CD1c-positive myeloid dendritic cell (primary cell): ENCODE data around the gene CDCA8.
"Not testable (repeated sequence)": the region's sequence is repeated elsewhere in the genome, so short reads cannot be mapped to it uniquely, and the experiment has no call there.

ENCODE experiments used
- DNase-seq: peaks from one replicate; pipeline ENCODE4 v3.0.0-alpha.2; 2016; ENCODE audit errors: extremely low spot score

Gene CDCA8

DNA sequence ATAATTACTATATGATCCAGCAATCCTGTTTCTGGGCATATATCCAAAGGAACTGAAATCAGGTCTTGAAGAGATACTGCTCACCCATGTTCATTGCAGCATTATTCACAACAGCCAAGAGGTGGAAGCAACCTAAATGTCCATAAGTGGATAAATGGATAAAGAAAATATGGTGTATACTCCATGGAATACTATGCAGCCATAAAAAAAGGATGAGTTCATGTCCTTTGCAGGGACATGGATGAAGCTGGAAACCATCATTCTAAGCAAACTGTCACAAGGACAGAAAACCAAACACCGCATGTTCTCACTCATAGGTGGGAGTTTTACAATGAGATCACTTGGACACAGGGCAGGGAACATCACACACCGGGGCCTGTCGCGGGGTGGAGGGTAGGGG, 46.3 kb downstream of the CDCA8 start:
- not testable (repeated sequence) for DNase-seq

DNA sequence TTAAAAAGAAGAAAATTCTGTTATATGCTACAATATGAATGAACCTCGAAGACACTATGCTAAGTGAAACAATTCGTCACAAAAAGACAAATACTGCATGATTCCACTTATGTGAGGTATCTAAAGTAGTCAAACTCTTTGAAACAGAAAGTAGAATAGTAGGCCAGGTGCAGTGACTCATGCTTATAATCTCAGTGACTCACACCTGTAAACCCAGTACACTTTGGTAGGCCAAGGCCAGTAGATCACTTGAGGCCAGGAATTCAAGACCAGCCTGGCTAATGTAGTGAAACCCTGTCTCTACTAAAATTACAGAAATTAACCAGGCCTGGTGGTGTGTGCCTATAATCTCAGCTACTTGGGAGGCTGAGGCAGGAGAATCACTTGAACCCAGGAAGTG, 46.9 kb downstream of the CDCA8 start:
- no peak for DNase-seq

DNA sequence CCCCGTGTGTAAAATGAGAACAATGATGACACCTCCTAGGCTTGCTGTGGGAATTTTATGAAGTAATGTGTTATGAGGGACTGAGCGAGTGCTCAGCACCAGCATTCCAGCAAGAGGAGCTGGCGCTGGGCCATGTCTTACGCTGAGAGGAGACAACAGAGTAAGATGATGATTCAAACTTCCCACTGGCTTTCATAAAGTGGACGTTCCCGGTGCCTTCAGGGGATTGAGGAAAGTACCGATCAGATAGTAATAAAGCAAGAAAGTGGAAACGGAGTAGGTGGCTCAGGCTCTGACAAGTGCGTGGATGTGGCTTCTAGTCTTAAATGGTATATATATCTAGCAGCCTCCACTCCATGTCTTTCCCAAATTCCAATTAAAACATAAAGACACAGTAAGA, 48.8 kb downstream of the CDCA8 start:
- no peak for DNase-seq

DNA sequence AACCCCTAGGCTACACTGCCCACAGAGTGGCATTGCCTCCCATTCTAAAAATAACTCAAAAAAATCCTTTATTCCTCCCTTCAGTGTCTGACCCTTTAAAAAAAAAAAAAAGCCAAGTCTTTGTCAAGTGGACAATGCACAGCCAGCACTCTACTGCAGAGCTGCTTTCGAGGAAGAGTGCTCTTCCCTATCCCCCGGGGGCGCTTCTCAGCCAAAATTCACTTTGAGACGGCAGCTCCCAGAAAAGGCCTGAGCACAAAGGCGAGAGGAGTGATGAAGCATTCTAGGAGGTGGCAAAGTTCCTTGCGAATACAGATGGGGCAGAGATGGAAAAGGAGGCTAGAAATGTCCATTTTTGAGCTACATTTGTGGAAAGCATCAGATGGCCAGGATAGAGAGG, 49.3 kb downstream of the CDCA8 start:
- no peak for DNase-seq

DNA sequence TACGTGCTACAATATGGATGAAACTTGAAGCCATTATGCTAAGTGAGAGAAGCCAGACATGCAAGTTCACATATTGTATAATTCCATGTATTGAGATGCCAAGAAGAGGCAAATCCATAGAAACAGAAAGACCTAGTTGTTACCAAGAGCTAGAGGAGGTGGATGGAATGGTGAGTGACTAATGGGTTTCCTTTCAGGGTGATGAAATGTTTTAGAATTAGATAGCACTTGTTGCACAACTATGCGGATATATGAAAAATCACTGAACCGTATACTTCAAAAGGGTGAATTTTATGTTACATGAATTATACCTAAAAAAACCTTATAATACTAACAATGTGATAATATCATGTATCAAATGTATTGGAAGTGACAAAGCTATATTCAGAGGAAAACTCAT, 54.5 kb downstream of the CDCA8 start:
- DNase-seq = no peak

DNA sequence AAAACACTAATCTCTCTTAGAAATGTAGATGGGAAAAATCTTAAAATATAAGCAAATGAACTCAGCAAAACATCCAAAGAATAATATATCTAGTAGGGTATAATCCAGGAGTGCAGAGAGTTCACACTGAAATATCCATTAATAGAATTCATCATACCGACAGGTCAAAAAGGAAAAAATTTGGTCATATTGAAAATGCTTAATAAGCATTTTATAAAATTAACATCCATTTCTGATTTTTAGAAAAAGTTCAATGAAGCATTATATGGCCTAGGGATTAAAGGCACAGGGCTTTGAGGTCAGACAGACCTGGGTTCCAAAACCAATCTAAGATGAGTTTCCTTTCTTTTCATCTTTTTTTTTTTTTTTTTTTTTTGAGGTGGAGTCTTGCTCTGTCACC, 56.2 kb downstream of the CDCA8 start:
- no peak for DNase-seq

DNA sequence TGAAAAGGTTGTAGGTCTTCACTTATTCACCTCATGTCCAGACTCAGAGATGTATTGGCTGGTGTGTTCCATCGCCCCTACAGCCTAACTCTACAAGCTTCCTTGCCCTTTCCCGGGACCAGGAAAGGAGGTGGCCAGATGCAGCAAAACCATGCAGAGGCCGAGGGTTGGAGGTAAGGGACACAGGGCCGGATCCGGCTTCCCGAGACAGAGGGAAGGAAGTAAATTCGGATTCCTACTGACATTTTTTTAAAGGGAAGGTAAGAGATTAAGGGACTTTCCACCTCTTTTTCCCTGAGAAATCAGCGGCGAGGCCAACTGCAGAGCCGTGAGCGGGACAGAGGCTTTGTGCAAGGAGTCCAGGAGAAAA, 59.9 kb downstream of the CDCA8 start:
- no peak for DNase-seq

DNA sequence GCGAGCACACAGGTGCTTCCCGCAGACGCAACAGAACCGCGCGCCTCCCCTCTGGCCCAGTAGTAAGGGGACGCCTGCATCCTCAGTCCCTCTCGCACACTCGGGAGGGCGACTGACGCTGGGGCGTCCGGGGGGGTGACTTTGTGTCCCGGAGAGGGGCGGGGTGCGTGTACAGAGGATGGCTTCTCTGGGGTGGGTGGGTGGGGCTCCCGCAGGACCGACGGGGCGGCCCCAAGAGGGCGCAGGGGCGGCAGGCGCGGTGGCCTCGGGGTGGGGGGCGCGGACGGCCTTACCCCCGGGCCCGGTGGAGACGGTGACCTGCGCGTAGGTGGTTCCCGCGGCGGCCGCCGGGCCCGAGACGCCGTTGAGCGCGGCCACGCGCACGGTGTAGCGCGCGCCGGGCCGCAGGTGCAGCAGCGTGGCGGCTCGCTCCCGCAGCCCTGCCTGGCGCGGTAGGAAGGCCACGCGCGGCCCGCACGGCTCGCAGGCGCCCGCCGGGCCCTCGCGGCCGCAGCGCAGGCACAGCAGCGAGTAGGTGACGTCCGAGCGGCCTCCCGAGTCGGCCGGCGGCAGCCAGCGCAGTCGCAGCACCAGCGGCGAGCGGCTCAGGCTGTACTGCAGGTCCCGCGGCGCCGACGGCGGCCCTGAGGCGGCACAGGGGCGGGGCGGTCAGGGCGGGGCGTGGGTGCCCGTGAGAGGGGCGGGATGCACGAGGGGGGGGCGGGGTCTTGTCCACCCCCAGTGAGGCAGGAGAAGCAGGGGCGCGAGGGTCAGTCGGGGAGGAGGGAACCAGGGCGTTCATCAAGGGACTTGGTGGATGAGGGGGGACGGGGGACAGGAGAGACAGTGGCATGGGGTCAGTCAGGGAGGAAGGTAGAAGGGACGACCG, 60.5 kb downstream of the CDCA8 start:
- DNase-seq = peak; percentile 11

DNA sequence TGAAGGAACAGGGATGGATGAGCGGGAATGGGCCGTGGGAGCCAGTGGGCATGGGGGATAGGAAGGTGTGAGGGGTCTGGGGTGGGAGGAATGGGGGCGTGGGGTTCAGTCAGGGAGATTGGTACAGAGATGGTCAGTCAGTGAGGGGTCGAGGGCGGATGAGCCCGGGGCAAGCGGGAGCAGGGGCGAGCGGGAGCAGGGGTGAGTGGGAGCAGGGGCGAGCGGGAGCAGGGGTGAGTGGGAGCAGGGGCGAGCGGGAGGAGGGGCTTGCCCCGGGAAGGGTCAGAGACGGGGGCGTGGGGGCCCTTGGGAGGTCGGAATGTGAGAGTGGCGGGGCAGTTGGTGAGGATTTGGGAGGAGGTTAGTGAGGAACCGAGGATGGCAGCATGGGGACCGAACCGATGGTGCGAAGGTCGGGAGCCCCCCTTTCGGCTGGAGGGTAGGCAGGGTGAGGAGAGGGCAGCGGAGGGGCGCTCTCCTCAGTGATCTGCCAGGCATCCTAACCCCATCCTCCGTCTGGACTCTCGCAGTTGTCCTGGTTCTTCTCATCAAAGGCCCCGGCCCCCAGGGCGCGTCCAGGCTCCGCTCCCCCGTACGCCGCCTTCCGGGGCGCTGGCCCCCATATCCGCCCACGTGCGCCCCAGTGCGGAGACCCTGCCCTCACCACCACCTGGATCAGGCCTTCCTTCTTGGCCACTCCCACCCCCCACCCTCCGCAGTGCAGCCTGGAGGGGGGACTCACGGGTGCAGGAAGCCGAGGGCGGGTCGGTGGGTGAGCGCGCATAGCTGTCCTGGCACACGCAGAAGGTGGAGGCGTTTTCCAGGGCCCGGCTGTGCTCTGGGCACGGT, 61.4 kb downstream of the CDCA8 start:
- no peak for DNase-seq

DNA sequence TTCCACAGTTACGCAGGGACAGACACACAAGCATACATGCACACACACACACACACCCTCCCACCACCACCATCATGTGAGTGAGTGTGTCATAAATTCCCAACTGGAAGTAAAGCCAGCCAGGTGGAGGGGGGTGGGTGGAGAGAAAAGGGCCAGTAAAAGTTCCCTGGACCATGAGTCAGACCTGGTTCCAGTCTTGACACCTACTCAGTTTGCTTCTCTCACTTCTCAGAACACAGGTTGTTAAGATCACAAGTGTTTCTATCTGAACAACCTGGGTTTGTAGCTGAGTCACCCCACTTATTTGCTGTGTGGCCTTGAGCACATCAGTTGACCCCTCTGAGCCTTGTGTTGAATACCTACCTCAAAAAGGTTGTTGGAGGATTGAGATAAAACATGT, 63.0 kb downstream of the CDCA8 start:
- peak; percentile 34 for DNase-seq

DNA sequence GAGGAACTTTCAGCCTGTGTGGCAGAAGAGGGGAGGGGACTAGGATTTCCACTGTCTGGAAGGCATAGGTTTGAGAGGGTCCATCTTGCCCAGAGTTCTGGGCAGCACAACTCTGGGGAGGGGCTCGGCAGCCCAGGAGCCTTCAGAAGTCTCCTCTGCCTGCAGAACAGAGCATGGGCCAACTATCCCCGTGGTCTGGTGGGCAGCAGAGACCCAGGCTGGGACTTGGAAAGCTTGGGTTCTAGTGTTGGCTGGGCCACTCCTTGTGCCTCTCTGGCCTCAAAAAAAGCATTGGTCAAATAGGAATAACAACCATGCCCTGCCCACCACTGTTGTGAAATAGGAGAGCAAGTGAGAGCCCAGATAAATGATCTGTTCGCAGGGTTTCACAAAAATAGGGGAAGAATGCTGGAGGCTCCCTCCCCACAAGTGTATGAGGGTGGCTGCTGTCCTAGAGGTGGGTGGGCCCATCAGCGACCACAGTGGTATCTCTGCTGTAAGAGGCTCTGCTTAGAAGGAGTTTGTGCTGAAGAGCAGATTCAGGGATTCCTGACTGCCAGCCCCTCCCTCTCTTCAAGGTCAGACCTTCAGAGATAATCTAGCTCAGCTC, 63.7 kb downstream of the CDCA8 start:
- peak; percentile 14 for DNase-seq
